NCI-H146 treated with DMSO at 0.1 percent for 48 hours (cell line): ENCODE data around the gene MICAL2.
A peak's percentile ranks its signal among the peaks of the same experiment; 100 is the strongest.

Experiments used
- DNase-seq: peaks from one replicate; lab custom pipeline; 2025; ENCODE audit not compliant: unreplicated experiment; lab: John Stamatoyannopoulos, UW

Gene MICAL2, protein sequence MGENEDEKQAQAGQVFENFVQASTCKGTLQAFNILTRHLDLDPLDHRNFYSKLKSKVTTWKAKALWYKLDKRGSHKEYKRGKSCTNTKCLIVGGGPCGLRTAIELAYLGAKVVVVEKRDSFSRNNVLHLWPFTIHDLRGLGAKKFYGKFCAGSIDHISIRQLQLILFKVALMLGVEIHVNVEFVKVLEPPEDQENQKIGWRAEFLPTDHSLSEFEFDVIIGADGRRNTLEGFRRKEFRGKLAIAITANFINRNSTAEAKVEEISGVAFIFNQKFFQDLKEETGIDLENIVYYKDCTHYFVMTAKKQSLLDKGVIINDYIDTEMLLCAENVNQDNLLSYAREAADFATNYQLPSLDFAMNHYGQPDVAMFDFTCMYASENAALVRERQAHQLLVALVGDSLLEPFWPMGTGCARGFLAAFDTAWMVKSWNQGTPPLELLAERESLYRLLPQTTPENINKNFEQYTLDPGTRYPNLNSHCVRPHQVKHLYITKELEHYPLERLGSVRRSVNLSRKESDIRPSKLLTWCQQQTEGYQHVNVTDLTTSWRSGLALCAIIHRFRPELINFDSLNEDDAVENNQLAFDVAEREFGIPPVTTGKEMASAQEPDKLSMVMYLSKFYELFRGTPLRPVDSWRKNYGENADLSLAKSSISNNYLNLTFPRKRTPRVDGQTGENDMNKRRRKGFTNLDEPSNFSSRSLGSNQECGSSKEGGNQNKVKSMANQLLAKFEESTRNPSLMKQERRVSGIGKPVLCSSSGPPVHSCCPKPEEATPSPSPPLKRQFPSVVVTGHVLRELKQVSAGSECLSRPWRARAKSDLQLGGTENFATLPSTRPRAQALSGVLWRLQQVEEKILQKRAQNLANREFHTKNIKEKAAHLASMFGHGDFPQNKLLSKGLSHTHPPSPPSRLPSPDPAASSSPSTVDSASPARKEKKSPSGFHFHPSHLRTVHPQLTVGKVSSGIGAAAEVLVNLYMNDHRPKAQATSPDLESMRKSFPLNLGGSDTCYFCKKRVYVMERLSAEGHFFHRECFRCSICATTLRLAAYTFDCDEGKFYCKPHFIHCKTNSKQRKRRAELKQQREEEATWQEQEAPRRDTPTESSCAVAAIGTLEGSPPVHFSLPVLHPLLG

GRCh38 chr11:12110201-12110713 lies at the start of gene MICAL2:
TSS of gene MICAL2 (plus strand) at chr11:12110590. CDS start at chr11:12162156, 51,566 bp downstream.
- DNase-seq, result peak; percentile 85

- DNase-seq, result no peak
Observed at GRCh38 chr11:12061851-12062560, 48.4 kb upstream of the MICAL2 start.

DNA sequence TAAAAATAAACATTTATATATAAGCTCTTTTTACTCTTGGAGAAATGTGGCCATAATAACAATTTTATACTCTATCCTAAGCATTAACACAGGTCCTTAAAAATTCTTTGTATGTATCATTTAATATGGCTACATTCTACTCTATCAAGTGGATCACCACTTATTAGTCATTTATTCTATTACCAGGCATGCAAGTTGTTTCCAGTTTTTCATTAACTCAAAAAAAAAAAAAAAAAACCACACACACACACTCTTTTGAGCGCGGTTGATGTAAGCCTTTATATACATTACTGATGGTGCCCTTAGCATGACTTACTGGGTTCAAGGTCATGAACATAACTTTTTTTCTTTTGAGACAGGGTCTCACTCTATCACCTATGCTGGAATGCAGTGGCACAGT lies 47.1 kb upstream of the MICAL2 start:
- DNase-seq, result no peak

DNA sequence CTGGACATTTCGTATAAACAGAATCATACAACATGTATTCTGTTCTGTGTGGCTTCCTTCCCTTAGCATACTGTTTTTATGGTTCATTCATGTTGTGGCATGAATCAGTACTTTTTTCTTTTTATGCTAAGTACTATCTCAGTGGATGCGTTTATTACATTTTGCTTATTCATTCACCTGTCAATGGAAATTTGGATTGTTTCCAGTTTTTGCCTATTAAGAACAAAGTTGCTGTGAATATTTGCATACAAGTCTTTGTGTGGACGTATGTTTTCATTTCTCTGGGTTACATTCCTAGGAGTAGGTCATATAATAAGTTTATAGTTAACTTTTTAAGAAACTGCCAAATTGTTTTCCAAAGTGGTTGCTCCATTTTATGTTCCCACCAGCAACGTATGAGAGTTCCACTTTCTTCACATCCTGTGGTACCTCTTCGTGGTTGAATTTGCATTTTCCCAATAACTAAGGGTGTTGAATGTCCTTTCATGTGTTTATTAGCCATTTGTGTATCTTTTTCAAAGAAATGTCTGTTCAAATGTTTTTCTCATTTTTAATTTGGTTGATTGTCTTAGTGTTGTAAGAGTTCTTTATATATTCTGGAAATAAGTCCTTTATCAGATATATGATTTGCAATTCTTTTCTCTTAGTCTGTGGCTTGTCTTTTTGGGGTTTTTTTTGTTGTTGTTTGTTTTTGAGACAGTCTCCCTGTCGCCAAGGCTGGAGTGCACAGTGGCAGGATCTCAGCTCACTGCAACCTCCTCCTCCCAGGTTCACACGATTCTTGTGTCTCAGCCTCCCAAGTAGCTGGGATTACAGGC lies 46.0 kb upstream of the MICAL2 start:
- DNase-seq, result no peak

DNA sequence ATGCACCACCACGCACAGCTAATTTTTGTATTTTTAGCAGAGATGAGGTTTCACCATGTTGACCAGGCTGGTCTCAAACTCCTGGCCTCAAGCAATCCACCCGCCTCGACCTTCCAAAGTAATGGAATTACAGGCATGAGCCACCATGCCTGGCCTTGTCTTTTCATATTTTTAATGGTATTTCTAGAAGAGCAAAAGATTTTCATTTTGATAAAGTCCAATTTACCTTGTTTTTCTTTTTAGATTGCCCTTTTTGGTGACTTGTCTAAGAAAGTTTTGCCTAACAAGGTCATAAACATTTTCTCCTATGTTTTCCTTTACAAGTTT lies 45.5 kb upstream of the MICAL2 start:
- no peak for DNase-seq

DNA sequence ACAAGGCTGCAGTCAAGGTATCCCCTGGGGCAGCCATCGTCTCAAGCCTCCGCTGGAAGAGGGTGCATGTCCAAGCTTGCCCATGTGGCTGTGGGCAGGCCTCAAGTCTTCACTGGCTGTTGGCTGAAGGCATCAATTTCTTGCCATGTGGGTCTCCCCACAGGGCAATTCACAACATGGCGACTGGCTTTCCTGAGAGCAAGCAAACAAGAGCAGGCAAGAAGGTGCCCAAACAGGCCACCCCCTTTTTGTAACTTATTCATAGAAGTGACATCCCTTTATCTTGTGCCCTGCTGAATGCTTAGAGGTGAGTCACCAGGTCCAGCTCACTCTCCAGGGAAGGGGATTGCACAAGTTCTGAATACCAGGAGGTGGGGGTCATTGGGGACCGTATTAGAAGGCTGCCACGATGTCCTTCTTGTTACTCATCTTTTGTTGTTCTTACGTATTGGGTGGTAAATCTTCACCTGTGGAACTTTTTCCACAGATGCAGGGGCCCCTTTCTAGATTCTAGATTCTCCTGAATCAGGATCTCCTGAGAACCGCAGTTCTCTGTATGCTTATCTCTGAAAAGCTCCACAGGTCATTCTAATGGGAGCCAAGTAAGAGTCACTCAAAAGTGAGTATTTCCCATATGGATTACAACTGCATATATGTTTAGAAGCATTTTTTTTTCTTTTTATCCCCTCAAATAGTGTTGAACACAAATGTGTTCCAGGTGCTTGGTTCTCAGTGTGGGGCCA lies 44.2 kb upstream of the MICAL2 start:
- DNase-seq, result no peak

GRCh38 chr11:12066799-12067508 lies 43.4 kb upstream of the MICAL2 start:
- DNase-seq, result peak; percentile 67

DNA sequence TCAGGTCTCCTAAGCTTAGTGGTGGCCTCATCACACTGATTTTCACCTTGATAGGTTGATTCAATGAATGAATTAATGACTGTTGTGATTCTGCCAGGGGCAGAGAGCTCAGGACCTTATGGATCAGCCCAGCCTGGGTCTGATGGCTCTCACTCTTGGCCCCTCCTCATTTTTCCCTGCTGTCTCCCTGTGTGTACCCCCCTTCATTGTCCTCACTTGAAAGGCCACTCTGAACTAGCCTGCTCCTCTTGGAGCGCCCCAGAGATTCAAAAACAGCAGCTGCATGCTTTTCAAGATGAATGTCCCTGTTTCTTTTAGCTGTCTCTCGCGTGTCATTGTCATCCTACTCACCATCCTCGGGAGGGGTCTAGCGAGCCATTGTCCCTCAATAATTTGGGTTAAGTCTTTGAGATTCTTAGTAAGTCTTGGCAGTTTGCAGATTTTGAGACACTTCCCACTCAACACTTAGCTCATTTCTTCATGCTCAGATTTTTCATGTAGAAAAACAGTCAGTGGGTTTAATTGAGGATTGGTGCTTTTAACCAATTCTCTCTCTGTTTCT lies 42.5 kb upstream of the MICAL2 start:
- no peak for DNase-seq

DNA sequence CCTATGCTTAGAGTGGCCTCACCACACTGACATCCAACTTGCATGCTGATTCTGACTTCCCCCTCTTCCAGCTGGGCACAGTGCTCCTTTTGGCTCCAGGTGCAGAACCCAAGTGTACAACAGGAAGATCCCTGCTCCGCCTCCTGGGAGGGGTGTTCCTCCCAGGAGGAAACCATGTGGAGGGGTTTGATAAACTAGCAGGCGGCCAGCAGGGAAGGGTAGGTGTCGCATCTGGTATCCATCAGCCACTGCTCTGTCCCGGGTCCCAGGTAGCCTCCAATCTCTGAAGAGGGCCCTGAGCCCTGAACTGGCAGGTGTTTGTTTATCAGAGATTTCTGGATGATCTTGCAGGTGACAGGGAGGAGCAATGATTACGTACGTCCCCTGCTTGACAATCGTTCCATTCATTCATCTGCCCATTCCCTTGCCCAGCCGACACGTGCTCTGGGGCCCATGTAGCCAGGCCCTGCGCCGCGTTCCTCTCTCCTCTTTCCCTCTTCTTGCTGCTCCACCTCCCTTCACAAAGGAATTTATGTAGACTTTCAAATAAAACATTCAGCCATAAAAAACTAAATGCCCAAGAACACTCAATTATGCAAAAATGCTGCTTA lies 41.2 kb upstream of the MICAL2 start:
- no peak for DNase-seq

DNA sequence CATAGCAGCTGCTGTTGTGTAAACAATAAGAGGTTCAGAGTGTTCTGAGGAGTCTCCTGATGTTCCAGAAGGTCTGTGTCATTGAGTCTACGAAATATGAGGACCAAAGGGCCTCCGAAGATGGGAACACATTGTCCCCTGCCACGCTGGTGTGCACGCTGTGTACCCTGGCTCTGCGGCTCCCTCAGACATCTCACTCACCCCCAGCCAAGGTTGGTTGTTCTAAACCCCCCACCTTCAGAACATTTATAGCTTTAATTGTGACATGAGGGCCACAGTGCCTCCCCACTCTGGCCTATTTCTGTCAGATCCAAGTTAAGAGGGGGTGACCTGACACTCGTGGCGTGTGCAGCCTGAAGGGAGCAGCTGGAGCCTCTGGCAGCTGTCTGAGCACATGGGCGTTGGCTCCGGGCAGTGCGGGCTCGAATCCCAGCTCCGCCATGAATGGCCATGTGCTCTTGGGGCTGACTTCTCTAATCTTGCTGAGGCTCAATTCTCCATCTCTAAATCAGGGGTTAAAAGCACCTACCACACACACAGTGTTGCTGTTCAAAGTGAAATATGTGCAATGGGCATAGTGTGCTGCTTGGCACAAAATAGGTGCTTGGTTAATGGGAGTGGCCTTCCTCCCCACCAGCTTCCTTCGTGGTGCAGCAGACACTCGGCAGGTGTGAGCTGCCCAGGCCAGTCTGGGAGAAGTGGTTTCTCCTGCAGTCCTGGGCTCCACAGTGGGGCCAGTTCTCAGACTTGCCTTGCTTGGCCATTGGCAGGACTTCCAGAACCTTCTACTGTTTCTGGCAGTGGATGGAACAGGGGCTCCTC lies 39.7 kb upstream of the MICAL2 start:
- DNase-seq, result no peak

DNA sequence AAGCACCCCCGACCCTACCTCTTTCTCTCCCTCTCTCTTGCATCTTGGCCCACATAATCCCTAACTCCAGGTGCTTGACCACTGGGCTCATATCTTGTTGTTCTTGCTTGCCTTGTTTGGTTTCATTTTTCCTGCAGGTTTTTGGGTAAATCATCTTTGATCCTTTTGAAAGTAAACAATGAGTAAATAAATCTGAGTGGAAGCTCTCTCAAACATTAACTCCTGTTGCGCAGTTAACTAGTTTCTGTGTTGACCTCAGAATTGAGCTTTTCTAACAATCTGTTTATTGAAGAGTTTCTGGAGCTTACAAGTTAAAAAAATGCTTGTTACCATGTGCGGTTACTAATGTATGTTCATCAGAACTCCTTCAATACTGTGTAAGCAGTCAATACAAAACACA lies 38.8 kb upstream of the MICAL2 start:
- no peak for DNase-seq

- no peak for DNase-seq
Observed at GRCh38 chr11:12073436-12073835, 37.0 kb upstream of the MICAL2 start.

- DNase-seq, result no peak
Observed at GRCh38 chr11:12073886-12074285, 36.5 kb upstream of the MICAL2 start.

DNA sequence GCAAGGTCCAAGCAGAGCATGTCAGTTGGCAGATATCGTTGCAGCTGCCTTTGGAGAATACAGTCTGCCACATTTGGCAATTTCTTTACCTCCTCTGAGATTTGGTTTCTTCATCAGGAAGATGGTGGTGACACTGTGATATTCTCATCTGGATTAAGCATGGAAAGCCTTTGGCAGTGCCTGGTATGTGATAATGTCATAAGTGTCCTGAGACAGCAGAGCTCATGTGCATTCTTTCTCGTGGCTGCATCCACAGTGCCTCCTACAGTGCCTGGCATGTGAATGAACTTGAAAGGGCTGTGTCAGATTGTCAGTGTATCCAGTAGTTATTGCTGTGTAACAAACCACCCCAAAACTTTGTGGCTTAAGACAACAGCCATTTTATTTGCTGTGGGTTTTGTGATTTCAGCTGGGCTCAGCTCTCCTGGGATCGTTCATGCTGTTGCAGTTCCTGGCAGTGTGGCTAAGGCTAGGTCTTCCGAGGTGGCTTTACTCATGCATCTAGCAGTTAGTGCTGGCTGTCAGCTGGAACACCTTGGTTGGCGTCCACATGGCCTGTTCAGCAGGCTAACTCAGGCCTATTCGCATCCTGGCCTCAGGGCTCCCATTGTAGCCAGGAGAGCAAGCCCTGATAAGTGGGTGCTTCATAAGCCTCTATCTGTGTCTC lies 35.7 kb upstream of the MICAL2 start:
- DNase-seq, result no peak

GRCh38 chr11:12075291-12075690 lies 35.1 kb upstream of the MICAL2 start:
- DNase-seq, result no peak
